ENCODE data around the gene BMP6. TPM values are rescaled to one million over a fixed set of nuclear protein-coding genes. Genes with fewer than 3 reads are reported as not detected.

BMP6 gene
- total and polyA plus RNA-seq, 2 of the 8 experiments (the other 6 are each of a cell fraction or from before 2014, with no cell fraction given) = 2.0 to 2.1 TPM

- WGBS, 2 experiments (ENCODE audit: extremely low coverage in 1 of 2, insufficient coverage in 1 of 2, insufficient read length in 1 of 2, insufficient replicate concordance in 2 of 2, low coverage in 1 of 2, low lambda C conversion rate in 2 of 2, missing lambda C conversion rate in 1 of 2) = 89% methylated on average over 4 of the region's 4 CpGs; no CpG with 5 or more reads in 1 of the 2 experiments
- Histone ChIP-seq H3K18ac (ENCODE audit: extremely low read depth, low read length) (no peak overlapping the region), H4K20me1 (replicated peaks in 1 of 2; ENCODE audit: control insufficient read depth in 1 of 2, insufficient read depth in 2 of 2, low read length in 2 of 2) (no peaks in the 10 kb centered on the region), H3K27ac (ENCODE audit: low read depth, low read length) (no peak overlapping the region), H3K79me1 (ENCODE audit: low read depth, low read length) (no peaks in the 10 kb centered on the region; the same call in 1 of the 2 replicates), H3K27me3 (replicated peaks in 1 of 4; ENCODE audit: control insufficient read depth in 3 of 4, extremely low read depth in 1 of 4, insufficient read depth in 3 of 4, low read length in 3 of 4) (no peaks in the 10 kb centered on the region), H2AFZ (ENCODE audit: low read length) (no peak overlapping the region), H3K14ac (ENCODE audit: insufficient read length) (no peak overlapping the region), H2BK20ac (ENCODE audit: low read length) (no peak overlapping the region), H3K4me2 (ENCODE audit: insufficient read depth in 1 of 2, low read depth in 2 of 2, low read length in 2 of 2) (no peak overlapping the region), H2AK5ac (ENCODE audit: low read depth, low read length) (no peak overlapping the region), H3K23ac (ENCODE audit: insufficient read length) (no peak overlapping the region), H3K9me3 (ENCODE audit: insufficient read depth in 2 of 2, low read depth in 1 of 2, low read length in 1 of 2) (peaks cover 6 to 14% of the 10 kb centered on the region in 2 experiments; a peak in 3 of 4 replicates), H2BK5ac (ENCODE audit: low read depth, low read length) (no peak overlapping the region), H2BK12ac (ENCODE audit: low read depth, low read length) (no peak overlapping the region), H3K9ac (replicated peaks in 1 of 4; ENCODE audit: extremely low read depth in 1 of 4, low read depth in 3 of 4, low read length in 3 of 4) (no peak overlapping the region), H4K8ac (ENCODE audit: extremely low read depth, insufficient read depth, low read length) (no peak overlapping the region), H3K56ac (replicated peaks; ENCODE audit: insufficient read length, low read depth, low read length) (no peak overlapping the region), H4K5ac (ENCODE audit: insufficient read length, low read depth, low read length) (no peak overlapping the region), H3K4me1 (replicated peaks in 1 of 4; ENCODE audit: control insufficient read depth in 3 of 4, insufficient read depth in 4 of 4, low read length in 3 of 4) (no peaks in the 10 kb centered on the region), H3K79me2 (ENCODE audit: control insufficient read depth in 1 of 2, insufficient read depth in 2 of 2, low read length in 2 of 2) (no peaks in the 10 kb centered on the region), H3K4ac (replicated peaks; ENCODE audit: insufficient read length, low read depth, low read length) (no peak overlapping the region), H3K36me3 (ENCODE audit: control insufficient read depth in 2 of 4, insufficient read depth in 4 of 4, low read length in 3 of 4) (no peaks in the 10 kb centered on the region), H2BK15ac (ENCODE audit: low read length) (no peak overlapping the region), H2BK120ac (replicated peaks; ENCODE audit: low read depth, low read length) (no peak overlapping the region), H3K23me2 (ENCODE audit: low read depth, low read length) (no peaks in the 10 kb centered on the region), H4K91ac (replicated peaks; ENCODE audit: insufficient read length, low read length) (no peak overlapping the region), H3K4me3 (ENCODE audit: extremely low read depth in 1 of 4, insufficient read depth in 2 of 4, low read depth in 3 of 4, low read length in 4 of 4) (no peak overlapping the region)
- DNase-seq (ENCODE audit: low read depth in 1 of 2, low spot score in 2 of 2) = no peak
- no peak for FAIRE-seq
- POLR2A ChIA-PET (ENCODE audit: partially characterized antibody) = interaction anchor here (0.7 to 1.5 kb wide), 2 partner anchors 10 to 12 kb away, joined by 3 read pairs; partner anchors contain the start of gene TXNDC5
- no peak for TF ChIP-seq POU5F1 (IDR thresholded peaks at IDR 0.05; ENCODE audit: low read depth, low read length)
- TF ChIP-seq ASH2L (IDR thresholded peaks at IDR 0.05; ENCODE audit: low read length) = no peak
- no peak for TF ChIP-seq CREB1 (IDR thresholded peaks at IDR 0.05)
- no peak for TF ChIP-seq SP2 (IDR thresholded peaks at IDR 0.05; ENCODE audit: low read length)
- TF ChIP-seq JUN (IDR thresholded peaks at IDR 0.05; ENCODE audit: low read depth, low read length) = no peak
- CTCF ChIA-PET (ENCODE audit: partially characterized antibody) = no interaction called here
These were observed 195.1 kb downstream of the BMP6 start for GRCh38 chr6:7921046-7921445.

Measured in H1 (cell line).